AG08396 (cell line): ENCODE results near the gene TPTE2.
"Not testable (repeated sequence)": the region's sequence is repeated elsewhere in the genome, so short reads cannot be mapped to it uniquely, and the experiment has no call there.

Experiments
- DNase-seq: peaks from one replicate; pipeline ENCODE4 v3.0.0; 2012; ENCODE audit warnings: low spot score, mixed read lengths

Gene TPTE2

GRCh38 chr13:19567820-19568534, 6.6 kb upstream of the TPTE2 start:
- DNase-seq: no peak

- DNase-seq: no peak
These were observed 253 bp upstream of the TPTE2 start for GRCh38 chr13:19561585-19561984.

- not testable (repeated sequence) for DNase-seq
These were observed 660 bp downstream of the TPTE2 start for GRCh38 chr13:19560672-19561071.

- not testable (repeated sequence) for DNase-seq
These were observed 1.6 kb downstream of the TPTE2 start for GRCh38 chr13:19559739-19560138.

GRCh38 chr13:19557287-19557686, 4.0 kb downstream of the TPTE2 start:
- not testable (repeated sequence) for DNase-seq

GRCh38 chr13:19549245-19549644, 12.1 kb downstream of the TPTE2 start:
- not testable (repeated sequence) for DNase-seq

- not testable (repeated sequence) for DNase-seq
These were observed 35.7 kb downstream of the TPTE2 start for GRCh38 chr13:19525634-19526033.

GRCh38 chr13:19519049-19519448, 42.3 kb downstream of the TPTE2 start:
- DNase-seq: no peak

DNA sequence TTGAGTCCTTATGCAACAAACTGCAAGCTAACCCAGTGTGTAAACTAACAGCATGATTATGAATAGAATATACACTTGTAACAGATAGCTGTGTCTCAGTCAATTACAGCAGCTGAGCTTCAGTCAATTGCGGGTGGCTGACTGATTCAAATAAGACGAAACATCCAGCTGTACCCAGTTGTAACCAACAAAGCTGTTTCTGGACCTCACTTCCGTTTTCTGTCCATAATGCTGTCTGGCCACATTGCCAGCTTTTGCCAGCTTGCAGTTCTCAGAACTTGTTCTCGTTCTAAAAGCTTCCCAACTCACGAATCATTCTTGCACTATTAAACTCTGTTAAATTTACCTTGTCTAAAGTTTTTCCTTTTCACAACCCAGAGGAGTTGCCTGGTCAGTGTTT, 53.7 kb downstream of the TPTE2 start:
- not testable (repeated sequence) for DNase-seq

GRCh38 chr13:19460126-19460525, 101.2 kb downstream of the TPTE2 start:
- not testable (repeated sequence) for DNase-seq

DNA sequence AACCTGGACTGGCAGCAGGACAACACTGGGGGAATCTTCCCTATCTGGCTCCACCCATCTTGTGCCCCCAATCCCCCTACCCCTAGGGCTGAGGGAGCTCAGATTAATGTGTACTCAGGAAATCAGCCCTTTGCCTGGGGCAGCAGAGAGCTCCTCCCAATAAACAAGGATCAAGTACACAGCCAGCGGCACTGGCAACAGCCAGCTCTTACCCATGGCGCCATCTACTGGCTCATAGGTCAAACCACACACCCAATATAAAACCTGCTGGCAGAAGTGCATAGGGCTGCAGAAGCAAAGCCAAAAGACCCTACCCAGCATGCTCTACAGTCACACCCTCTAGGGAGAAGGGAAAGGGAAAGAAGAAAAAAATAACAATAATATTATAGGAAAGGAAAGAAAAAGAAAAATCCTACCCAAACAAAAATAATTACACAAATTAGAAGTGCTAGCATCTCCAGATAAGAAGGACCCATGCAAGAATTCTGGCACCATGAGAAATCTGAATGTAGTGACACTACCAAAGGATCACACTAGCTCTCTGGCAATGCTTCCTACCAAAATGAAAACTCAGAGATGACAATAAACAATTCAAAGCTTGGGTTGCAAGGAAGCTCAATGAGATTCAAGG, 122.2 kb downstream of the TPTE2 start:
- not testable (repeated sequence) for DNase-seq

DNA sequence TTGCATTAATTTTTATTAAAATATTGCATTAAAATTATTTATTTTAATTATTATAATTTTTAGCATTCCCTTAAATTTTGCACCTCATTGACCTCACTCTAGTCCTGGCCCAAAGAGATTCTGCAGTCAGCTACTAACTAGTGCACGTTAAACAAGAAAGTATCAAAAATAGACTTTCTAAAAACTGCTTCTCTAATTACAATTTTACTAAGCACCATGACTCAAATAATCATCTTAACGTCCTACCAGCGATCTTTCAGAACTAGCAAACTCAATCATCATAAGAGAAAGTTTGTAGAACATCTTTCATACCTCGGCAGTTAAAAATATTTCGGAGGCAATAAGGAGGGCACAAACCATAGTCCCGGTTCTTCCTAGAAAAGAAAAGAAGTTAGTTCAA, 123.6 kb downstream of the TPTE2 start:
- DNase-seq: not testable (repeated sequence)

DNA sequence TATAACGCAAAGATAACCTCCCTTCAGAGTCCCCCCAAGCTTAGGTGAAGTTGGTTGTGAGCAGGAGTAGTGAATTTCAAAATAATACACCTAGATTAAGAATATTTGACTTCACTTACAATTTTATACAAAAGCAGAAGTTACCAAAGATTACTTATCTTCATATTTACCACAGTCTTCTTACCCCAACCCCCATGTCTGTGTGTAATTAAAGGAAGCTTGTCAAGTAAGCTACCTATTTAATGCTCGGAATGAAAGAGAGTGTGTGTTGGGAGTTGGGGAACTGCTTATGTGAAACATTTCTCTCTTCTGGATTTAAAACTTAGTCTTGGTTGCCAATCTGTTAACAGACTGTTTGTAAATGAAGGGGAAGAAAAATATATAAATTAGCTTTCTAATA, 139.1 kb downstream of the TPTE2 start:
- not testable (repeated sequence) for DNase-seq

DNA sequence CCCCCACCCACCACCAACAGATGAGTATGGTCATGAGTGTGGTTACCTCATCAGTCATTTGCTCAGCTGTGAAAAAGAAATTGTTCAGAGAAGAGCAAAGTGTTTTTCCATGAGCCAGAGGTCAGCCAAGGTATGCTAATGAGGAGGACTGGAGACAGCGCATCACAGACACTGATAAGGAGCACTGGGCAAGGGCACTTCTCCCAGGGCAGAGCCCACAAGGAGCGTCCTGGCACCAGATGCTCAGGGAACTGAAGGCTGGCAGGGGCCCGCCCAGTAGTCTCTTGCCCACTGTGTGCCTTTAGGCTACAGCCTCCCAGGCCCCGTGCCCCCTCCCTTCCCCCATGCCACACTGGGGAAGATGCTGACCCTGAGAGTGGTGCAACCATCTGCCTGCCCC, 148.8 kb downstream of the TPTE2 start:
- not testable (repeated sequence) for DNase-seq

- DNase-seq: not testable (repeated sequence)
These were observed 178.4 kb downstream of the TPTE2 start for GRCh38 chr13:19382746-19383511.

GRCh38 chr13:19382111-19382510, 179.2 kb downstream of the TPTE2 start:
- DNase-seq: no peak
